WERI-Rb-1 (cell line): ENCODE data around the gene MARK4.

Experiments used
- DNase-seq: peaks from one replicate; pipeline ENCODE4 v3.0.0-alpha.2; 2020
- H3K27ac ChIP-seq: fragments of 250-450 bp; sonication (Bioruptor Pico); 2 replicates; pipeline ENCODE4 v1.5.1; 2020; ENCODE audit warnings: mild to moderate bottlenecking, moderate library complexity
- H3K27me3 ChIP-seq: fragments of 250-450 bp; sonication (Bioruptor Pico); 2 replicates; pipeline ENCODE4 v1.5.1; 2021; ENCODE audit warnings: mild to moderate bottlenecking, low read depth, moderate library complexity; ENCODE audit not compliant: insufficient read depth, severe bottlenecking
- H3K36me3 ChIP-seq: fragments of 250-450 bp; sonication (Bioruptor Pico); 2 replicates; pipeline ENCODE4 v1.5.1; 2020; ENCODE audit warnings: mild to moderate bottlenecking, moderate library complexity
- H3K4me3 ChIP-seq: 2 replicates; pipeline ENCODE4 v1.5.1; 2011; ENCODE audit warnings: low read depth, mild to moderate bottlenecking, control low read depth, low read length
- H3K9me3 ChIP-seq: fragments of 250-450 bp; sonication (Bioruptor Pico); 2 replicates; pipeline ENCODE4 v1.5.1; 2021; ENCODE audit warnings: mild to moderate bottlenecking, moderate library complexity; ENCODE audit not compliant: severe bottlenecking
- TF ChIP-seq, protein P1 (sequence below): IDR thresholded peaks from 2 replicates; pipeline ENCODE4 v1.5.1; 2011; ENCODE audit warnings: low read depth, mild to moderate bottlenecking, control low read depth, inconsistent platforms, low read length

The MARK4 gene

DNA sequence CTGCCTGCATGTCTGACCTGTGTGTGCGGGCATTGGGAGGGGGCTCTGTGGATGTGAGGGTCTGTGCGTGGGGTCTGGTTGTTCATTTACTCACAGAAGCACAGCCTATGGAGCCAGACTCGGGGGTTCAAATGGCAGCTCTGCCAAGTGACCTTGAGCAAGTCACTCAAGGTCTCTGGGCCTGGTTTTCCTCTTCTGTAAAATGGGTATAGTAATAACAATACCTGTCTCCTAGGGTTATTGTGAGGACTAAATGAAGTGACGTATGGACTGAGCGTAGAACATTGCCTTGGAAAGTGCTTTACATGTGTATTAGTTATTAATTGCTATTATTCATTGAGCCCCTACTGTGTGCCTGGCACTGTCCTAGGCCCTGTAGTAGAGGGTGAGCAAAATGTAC lies 47.2 kb downstream of the MARK4 start:
- no peak overlapping the region for H3K27ac ChIP-seq
- H3K4me3 ChIP-seq: no peak overlapping the region
- TF ChIP-seq, protein P1, sequence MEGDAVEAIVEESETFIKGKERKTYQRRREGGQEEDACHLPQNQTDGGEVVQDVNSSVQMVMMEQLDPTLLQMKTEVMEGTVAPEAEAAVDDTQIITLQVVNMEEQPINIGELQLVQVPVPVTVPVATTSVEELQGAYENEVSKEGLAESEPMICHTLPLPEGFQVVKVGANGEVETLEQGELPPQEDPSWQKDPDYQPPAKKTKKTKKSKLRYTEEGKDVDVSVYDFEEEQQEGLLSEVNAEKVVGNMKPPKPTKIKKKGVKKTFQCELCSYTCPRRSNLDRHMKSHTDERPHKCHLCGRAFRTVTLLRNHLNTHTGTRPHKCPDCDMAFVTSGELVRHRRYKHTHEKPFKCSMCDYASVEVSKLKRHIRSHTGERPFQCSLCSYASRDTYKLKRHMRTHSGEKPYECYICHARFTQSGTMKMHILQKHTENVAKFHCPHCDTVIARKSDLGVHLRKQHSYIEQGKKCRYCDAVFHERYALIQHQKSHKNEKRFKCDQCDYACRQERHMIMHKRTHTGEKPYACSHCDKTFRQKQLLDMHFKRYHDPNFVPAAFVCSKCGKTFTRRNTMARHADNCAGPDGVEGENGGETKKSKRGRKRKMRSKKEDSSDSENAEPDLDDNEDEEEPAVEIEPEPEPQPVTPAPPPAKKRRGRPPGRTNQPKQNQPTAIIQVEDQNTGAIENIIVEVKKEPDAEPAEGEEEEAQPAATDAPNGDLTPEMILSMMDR: no peak
- H3K27me3 ChIP-seq: no peaks in the 10 kb centered on the region
- peaks cover 1% of the 10 kb centered on the region for H3K9me3 ChIP-seq
- peaks cover 14% of the 10 kb centered on the region for H3K36me3 ChIP-seq
- DNase-seq: no peak

DNA sequence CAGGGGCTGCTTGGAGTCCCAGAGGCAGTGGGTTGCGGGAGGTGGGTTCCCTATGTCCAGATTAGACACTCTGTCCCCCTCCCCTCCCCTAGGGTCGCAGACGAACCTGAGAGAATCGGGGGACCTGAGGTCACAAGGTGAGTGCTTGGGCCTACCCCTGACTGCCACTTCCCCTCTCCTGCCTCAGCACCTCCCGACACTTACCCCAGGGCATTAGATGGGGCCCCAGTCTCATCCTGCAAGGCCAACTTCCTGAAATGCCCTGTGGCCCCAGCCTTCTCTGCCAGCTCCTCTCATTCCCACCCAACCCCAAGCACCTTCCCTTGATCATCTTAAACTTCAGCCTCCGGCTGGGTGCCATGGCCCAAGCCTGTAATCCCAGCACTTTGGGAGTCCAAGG lies 48.6 kb downstream of the MARK4 start:
- TF ChIP-seq, protein P1: no peak
- no peak overlapping the region for H3K27ac ChIP-seq
- DNase-seq: no peak
- H3K36me3 ChIP-seq: peaks cover 14% of the 10 kb centered on the region
- H3K9me3 ChIP-seq: peaks cover 2% of the 10 kb centered on the region
- no peak overlapping the region for H3K4me3 ChIP-seq
- H3K27me3 ChIP-seq: no peaks in the 10 kb centered on the region

DNA sequence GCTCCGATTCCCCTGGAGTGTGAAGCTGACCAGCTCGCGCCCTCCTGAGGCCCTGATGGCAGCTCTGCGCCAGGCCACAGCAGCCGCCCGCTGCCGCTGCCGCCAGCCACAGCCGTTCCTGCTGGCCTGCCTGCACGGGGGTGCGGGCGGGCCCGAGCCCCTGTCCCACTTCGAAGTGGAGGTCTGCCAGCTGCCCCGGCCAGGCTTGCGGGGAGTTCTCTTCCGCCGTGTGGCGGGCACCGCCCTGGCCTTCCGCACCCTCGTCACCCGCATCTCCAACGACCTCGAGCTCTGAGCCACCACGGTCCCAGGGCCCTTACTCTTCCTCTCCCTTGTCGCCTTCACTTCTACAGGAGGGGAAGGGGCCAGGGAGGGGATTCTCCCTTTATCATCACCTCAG lies 51.3 kb downstream of the MARK4 start:
- no peak overlapping the region for H3K4me3 ChIP-seq
- peaks cover 4% of the 10 kb centered on the region for H3K36me3 ChIP-seq
- no peak overlapping the region for H3K27ac ChIP-seq
- peaks cover 2% of the 10 kb centered on the region for H3K9me3 ChIP-seq
- TF ChIP-seq, protein P1: no peak
- no peaks in the 10 kb centered on the region for H3K27me3 ChIP-seq
- DNase-seq: no peak

DNA sequence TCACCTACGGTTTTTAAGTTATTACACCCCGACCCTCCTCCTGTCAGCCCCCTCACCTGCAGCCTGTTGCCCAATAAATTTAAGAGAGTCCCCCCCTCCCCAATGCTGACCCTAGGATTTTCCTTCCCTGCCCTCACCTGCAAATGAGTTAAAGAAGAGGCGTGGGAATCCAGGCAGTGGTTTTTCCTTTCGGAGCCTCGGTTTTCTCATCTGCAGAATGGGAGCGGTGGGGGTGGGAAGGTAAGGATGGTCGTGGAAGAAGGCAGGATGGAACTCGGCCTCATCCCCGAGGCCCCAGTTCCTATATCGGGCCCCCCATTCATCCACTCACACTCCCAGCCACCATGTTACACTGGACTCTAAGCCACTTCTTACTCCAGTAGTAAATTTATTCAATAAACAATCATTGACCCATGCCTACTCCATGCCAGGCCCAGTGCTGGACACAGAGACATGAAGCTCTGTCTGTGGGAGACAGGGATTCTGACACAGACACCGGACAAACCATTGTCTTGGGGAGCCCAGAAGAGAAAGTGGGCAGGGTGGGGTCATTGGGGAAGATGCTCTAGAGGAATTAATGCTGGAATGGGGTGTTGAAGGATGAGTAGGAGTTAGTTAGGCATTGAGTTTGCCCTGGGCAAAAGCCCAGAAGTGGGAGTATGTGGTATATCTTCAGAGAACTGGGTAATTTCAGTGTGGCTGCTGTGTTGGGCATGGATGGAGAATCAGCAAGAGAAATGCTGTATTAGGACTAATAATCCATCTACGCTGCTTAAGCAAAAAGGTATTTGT lies 52.4 kb downstream of the MARK4 start:
- TF ChIP-seq, protein P1: no peak
- Histone ChIP-seq H3K36me3 (peaks cover 4% of the 10 kb centered on the region), H3K9me3 (peaks cover 4% of the 10 kb centered on the region), H3K27ac (no peak overlapping the region), H3K4me3 (no peak overlapping the region), H3K27me3 (no peaks in the 10 kb centered on the region)
- no peak for DNase-seq

DNA sequence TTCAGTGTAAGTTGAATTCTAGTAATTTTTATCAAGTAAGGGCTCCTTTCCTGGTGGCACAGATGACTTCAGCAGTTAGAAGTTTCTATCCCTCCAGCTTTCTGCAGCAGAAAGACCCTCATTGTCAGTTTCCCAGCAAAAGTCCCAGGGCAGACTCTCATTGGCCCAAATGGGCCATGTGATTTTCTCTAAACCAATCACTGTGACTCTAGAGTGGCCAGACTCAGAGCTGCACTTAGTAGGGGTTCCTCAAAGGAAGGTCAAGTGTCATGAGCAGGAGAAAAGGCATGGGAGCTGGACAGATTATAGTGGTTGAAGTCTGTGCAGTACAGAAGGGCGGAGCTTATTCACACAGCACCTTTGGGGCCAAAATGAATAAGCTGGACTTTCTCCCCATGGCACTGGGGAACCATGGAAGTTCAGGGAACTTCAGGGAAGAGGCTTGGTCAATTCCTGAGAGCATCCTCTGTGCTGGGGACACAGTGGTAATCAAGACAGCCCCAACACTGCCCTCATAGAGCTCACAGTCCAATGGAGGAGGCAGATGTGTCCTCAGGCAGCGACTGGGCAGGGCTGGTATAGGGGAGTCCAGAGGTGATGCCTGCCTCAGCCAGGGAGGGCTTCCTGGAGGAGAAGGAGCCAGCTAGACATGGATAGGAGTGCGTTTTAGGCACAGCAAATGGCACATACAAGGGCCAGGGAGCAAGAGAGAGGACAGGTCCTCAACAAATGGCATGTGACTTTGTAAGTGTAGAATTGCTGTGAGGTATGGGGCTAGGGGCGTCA lies 53.3 kb downstream of the MARK4 start:
- Histone ChIP-seq H3K4me3 (no peak overlapping the region), H3K27ac (no peak overlapping the region), H3K27me3 (no peaks in the 10 kb centered on the region), H3K36me3 (peaks cover 4% of the 10 kb centered on the region), H3K9me3 (peaks cover 7% of the 10 kb centered on the region)
- DNase-seq: no peak
- TF ChIP-seq, protein P1: no peak
